GM12801 (cell line): ENCODE results near the gene RPTOR.

Experiments
- CTCF ChIP-seq: IDR thresholded peaks from one replicate; pipeline ENCODE4 v1.5.1; 2011; ENCODE audit warnings: control low read depth; ENCODE audit not compliant: insufficient read length; ENCODE audit errors: extremely low read depth

The RPTOR gene

GRCh38 chr17:80891397-80892018, 346.9 kb downstream of the RPTOR start:
- no peak for TF ChIP-seq CTCF

GRCh38 chr17:80892019-80892855, 347.6 kb downstream of the RPTOR start:
- TF ChIP-seq CTCF = no peak

GRCh38 chr17:80892900-80893603, 348.4 kb downstream of the RPTOR start:
- no peak for TF ChIP-seq CTCF

- TF ChIP-seq CTCF = no peak
Observed at GRCh38 chr17:80893604-80894438, 349.2 kb downstream of the RPTOR start.

GRCh38 chr17:80894439-80894721, 349.7 kb downstream of the RPTOR start:
- no peak for TF ChIP-seq CTCF

GRCh38 chr17:80894726-80895125, 350.1 kb downstream of the RPTOR start:
- TF ChIP-seq CTCF = no peak

- no peak for TF ChIP-seq CTCF
Observed at GRCh38 chr17:80895366-80895765, 350.7 kb downstream of the RPTOR start.
